Transverse colon (tissue), 4 donors: ENCODE measurements around the gene CKS1B. TPM values are rescaled to one million over a fixed set of nuclear protein-coding genes. Genes with fewer than 3 reads are reported as not detected.
A peak's percentile ranks its signal among the peaks of the same experiment; 100 is the strongest.

Experiments
- DNase-seq: peaks from one replicate; pipeline ENCODE4 v3.0.0-alpha.2; 2019
- H3K27ac ChIP-seq, 4 donors: fragments of 200-600 bp; sonication (generic); 2 replicates each; pipeline ENCODE4 v1.5.1; 2016 to 2018; ENCODE audit warnings: inconsistent platforms in 4 of 4
- H3K27me3 ChIP-seq: fragments of 200-600 bp; sonication (generic); 2 replicates; pipeline ENCODE4 v1.5.1; 2017; ENCODE audit warnings: inconsistent platforms
- H3K36me3 ChIP-seq, 4 donors: fragments of 200-600 bp; sonication (generic); 2 replicates each; pipeline ENCODE4 v1.5.1; 2017 to 2019; ENCODE audit warnings: inconsistent platforms in 4 of 4
- H3K4me1 ChIP-seq, 4 donors: fragments of 200-600 bp; sonication (generic); 2 replicates each; pipeline ENCODE4 v1.5.1; 2017 to 2020; ENCODE audit warnings: inconsistent platforms in 4 of 4
- H3K4me3 ChIP-seq, 4 donors: fragments of 200-600 bp; sonication (generic); 1 replicate in 1 of 4; 2 replicates in 3 of 4; pipeline versions ENCODE4 v1.5.1 to v1.6.1; 2017 to 2019; ENCODE audit warnings: inconsistent platforms in 4 of 4
- H3K9me3 ChIP-seq, 2 donors: fragments of 200-600 bp; sonication (generic); 2 replicates each; pipeline ENCODE4 v1.5.1; 2017 to 2019; ENCODE audit warnings: inconsistent platforms in 2 of 2
- EP300 ChIP-seq: sonication (generic); formaldehyde crosslinking; IDR thresholded peaks from one replicate; pipeline ENCODE4 v1.6.1; 2017; ENCODE audit warnings: antibody characterized with exemption, low read depth
- POLR2A ChIP-seq: fragments of 450-650 bp; IDR thresholded peaks from one replicate; pipeline ENCODE4 v1.6.1; 2016; ENCODE audit warnings: antibody characterized with exemption, mild to moderate bottlenecking, moderate library complexity
- POLR2AphosphoS5 ChIP-seq, 3 donors: sonication (generic); formaldehyde crosslinking; IDR thresholded peaks; one replicate each; pipeline ENCODE4 v1.6.1; 2016; ENCODE audit warnings: antibody characterized with exemption in 3 of 3
- WGBS, 2 donors: methylation state at CpG; one replicate each; pipeline ENCODE4 v1.1.5; 2018; ENCODE audit warnings: low coverage in 1 of 2; 5-methylcytosine and 5-hydroxymethylcytosine counted together
- in situ Hi-C, 4 donors: fragments of 200-750 bp; cut with MboI; loops; one replicate each; pipeline versions ENCODE4 v1.15.0 to v1.15.1; 2017; ENCODE audit warnings: low sequenced_read_pairs in 3 of 4, low pct_ligation_motif_present in 1 of 4, low pct_unique_long_range_greater_than_20kb in 1 of 4
- intact Hi-C: fragments of 100-400 bp; cut with DNase I; formaldehyde crosslinking; loops from one replicate; pipeline ENCODE4 v1.15.1; 2023; ENCODE audit warnings: low total_unique reads
- total RNA-seq, 4 donors: library from RNA; depleted of rRNA; stranded (reverse); fragments of >200 nt; gene quantifications; one replicate each; pipeline ENCODE4 v1.1.0, GENCODE V29; 2016
- TF ChIP-seq, protein P1 (sequence below), 5 experiments: fragments of 200-600 bp in 3 of 5; fragments of 450-650 bp in 2 of 5; sonication (generic) in 3 of 5; IDR thresholded peaks; 1 replicate in 2 of 5; 2 replicates in 3 of 5; pipeline ENCODE4 v1.5.1; 2016 to 2017; ENCODE audit warnings: antibody characterized with exemption in 5 of 5, inconsistent platforms in 3 of 5, mild to moderate bottlenecking in 2 of 5, moderate library complexity in 1 of 5

The CKS1B gene
- total RNA-seq, 4 donors from 2014 or later, result 28.9 to 41.4 (median 35.2) TPM; not detected in 1

DNA sequence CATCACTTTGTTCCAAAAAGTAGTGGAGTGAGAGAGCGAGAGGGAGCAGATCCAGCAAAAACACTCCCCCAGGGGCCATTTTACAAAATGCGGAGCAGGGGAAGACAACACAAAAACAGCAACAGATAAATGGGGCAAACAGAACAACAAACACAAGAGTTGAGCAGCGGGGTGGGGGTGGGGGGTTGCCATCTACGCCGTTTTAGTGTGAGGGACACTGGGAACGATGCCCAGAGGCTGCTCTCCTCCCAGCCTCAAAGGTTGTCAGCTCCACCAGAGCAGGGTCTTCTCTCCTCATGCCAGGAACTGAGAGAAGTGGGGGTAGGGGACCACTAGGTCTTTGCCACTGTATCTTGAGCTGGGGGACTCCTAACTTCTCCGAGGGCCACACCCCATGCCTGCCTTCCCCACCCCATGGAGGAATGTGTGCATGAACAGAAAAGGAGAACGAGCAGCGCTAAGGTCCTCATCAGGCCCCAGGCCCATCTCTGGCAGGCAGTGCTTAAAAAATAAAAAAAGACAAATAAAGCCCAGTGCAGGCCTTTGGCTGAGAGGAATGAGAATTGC, 17.3 kb upstream of the CKS1B start:
- DNase-seq, result no peak
- peaks cover 0 to 7% (median 0%) of the 10 kb centered on the region in 4 donors for H3K36me3 ChIP-seq
- H3K27ac ChIP-seq, result peak overlapping the region; percentile 84 to 94 (median 92)
- no peak overlapping the region for H3K4me3 ChIP-seq
- in situ Hi-C loops (loop anchor here in 3 of 4 donors (25.0 kb wide), 1 partner anchor 105 kb away; the partner anchor contains the start of genes ADAM15 (in 3 of the 3) and EFNA4 (in 3 of the 3)), intact Hi-C loops (no loop called here)
- no peaks in the 10 kb centered on the region for H3K9me3 ChIP-seq
- TF ChIP-seq EP300 (no peak), POLR2A (no peak), POLR2AphosphoS5 (IDR thresholded peaks at IDR 0.05) (no peak)
- TF ChIP-seq, protein P1, sequence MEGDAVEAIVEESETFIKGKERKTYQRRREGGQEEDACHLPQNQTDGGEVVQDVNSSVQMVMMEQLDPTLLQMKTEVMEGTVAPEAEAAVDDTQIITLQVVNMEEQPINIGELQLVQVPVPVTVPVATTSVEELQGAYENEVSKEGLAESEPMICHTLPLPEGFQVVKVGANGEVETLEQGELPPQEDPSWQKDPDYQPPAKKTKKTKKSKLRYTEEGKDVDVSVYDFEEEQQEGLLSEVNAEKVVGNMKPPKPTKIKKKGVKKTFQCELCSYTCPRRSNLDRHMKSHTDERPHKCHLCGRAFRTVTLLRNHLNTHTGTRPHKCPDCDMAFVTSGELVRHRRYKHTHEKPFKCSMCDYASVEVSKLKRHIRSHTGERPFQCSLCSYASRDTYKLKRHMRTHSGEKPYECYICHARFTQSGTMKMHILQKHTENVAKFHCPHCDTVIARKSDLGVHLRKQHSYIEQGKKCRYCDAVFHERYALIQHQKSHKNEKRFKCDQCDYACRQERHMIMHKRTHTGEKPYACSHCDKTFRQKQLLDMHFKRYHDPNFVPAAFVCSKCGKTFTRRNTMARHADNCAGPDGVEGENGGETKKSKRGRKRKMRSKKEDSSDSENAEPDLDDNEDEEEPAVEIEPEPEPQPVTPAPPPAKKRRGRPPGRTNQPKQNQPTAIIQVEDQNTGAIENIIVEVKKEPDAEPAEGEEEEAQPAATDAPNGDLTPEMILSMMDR (IDR thresholded peaks at IDR 0.05), result no peak
- no peaks in the 10 kb centered on the region for H3K27me3 ChIP-seq
- 57 to 60% methylated on average over 1 to 9 of the region's 9 CpGs for WGBS, 2 donors
- peaks cover 24 to 65% (median 50%) of the 10 kb centered on the region in 4 donors for H3K4me1 ChIP-seq

DNA sequence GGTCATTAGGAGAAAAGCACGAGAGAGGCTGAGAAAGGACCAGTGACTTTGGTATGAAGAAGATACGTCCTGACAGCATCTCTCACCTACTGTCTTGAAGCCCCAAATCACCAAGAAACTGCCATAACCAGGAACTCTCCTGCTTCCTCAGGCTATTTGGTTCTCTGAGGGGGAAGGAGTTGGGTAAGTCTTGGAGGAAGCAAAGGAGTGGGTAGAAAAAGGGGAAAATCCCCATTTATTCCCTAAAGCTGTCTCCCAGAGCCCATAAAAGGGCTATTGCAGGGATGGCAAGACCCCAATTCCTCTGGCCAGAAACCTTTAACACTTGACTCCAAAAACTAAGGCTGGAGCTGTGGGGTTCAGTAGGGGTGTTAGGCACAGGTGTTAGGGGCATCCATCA, 16.4 kb upstream of the CKS1B start:
- in situ Hi-C loops (loop anchor here in 3 of 4 donors (25.0 kb wide), 1 partner anchor 104 kb away; the partner anchor contains the start of genes ADAM15 (in 3 of the 3) and EFNA4 (in 3 of the 3)), intact Hi-C loops (no loop called here)
- TF ChIP-seq EP300 (no peak), POLR2A (no peak), POLR2AphosphoS5 (IDR thresholded peaks at IDR 0.05) (no peak)
- TF ChIP-seq, protein P1 (IDR thresholded peaks at IDR 0.05), result no peak
- 82 to 85% methylated on average over 2 of the region's 2 CpGs for WGBS, 2 donors
- H3K27ac ChIP-seq, result peak overlapping the region in 1 of 4 donors; percentile 94
- no peak for DNase-seq
- H3K36me3 ChIP-seq, result peaks cover 0 to 10% (median 0%) of the 10 kb centered on the region in 4 donors
- H3K4me3 ChIP-seq, result no peak overlapping the region
- no peaks in the 10 kb centered on the region for H3K9me3 ChIP-seq
- H3K4me1 ChIP-seq, result peaks cover 24 to 65% (median 56%) of the 10 kb centered on the region in 4 donors
- no peaks in the 10 kb centered on the region for H3K27me3 ChIP-seq

- H3K9me3 ChIP-seq, result no peaks in the 10 kb centered on the region
- peaks cover 0 to 13% (median 0%) of the 10 kb centered on the region in 4 donors for H3K36me3 ChIP-seq
- H3K27ac ChIP-seq, result no peak overlapping the region
- no peak overlapping the region for H3K4me3 ChIP-seq
- H3K4me1 ChIP-seq, result peaks cover 16 to 64% (median 51%) of the 10 kb centered on the region in 4 donors
- no peak for DNase-seq
- TF ChIP-seq, protein P1 (IDR thresholded peaks at IDR 0.05), result no peak
- TF ChIP-seq POLR2AphosphoS5 (IDR thresholded peaks at IDR 0.05) (no peak), EP300 (no peak), POLR2A (no peak)
- whole genome bisulfite sequencing, 2 donors, result 87% methylated on average over 13 of the region's 16 CpGs; no CpG with 5 or more reads in 1 of the 2 donors
- no peaks in the 10 kb centered on the region for H3K27me3 ChIP-seq
- intact Hi-C loops, result no loop called here
- in situ Hi-C loops, result loop anchor here in 3 of 4 donors (25.0 kb wide), 1 partner anchor 103 kb away; the partner anchor contains the start of genes ADAM15 (in 3 of the 3) and EFNA4 (in 3 of the 3)
Measured at GRCh38 chr1:154958681-154959425, 15.6 kb upstream of the CKS1B start.

DNA sequence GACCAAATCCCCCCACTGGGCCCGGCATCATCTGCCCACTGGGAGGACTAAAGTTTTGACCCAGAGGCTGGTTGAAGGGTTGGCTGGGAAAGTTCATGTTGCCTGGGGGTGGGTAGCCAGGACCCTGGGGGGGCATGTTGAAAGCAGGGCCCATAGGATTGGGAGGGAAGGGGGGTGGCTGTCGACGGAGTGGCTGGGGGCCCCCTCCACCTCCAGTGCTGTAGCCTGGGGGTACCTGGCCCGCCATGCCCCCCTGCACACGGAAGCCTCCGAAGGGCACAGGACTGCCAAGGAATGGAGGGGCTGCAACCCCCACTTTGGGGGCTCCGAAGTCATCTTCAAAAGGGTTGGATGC, 15.1 kb upstream of the CKS1B start:
- no peak overlapping the region for H3K4me3 ChIP-seq
- intact Hi-C loops (no loop called here), in situ Hi-C loops (loop anchor here in 3 of 4 donors (25.0 kb wide), 1 partner anchor 103 kb away; the partner anchor contains the start of genes ADAM15 (in 3 of the 3) and EFNA4 (in 3 of the 3))
- H3K4me1 ChIP-seq, result peaks cover 15 to 58% (median 45%) of the 10 kb centered on the region in 4 donors
- no peak for DNase-seq
- no peak for TF ChIP-seq POLR2A
- TF ChIP-seq, protein P1 (IDR thresholded peaks at IDR 0.05), result no peak
- TF ChIP-seq POLR2AphosphoS5 (IDR thresholded peaks at IDR 0.05), result no peak
- TF ChIP-seq EP300, result no peak
- H3K27me3 ChIP-seq, result no peaks in the 10 kb centered on the region
- no peak overlapping the region for H3K27ac ChIP-seq
- no peaks in the 10 kb centered on the region for H3K9me3 ChIP-seq
- 97% methylated on average over 6 of the region's 7 CpGs; no CpG with 5 or more reads in 1 of the 2 donors for WGBS, 2 donors
- peaks cover 0 to 18% (median 2%) of the 10 kb centered on the region in 4 donors for H3K36me3 ChIP-seq
